SU-DHL-6 (cell line): Measurements from ENCODE around the gene STK32C.

Experiments used
- H2AFZ ChIP-seq: fragments of 200-600 bp; sonication (generic); 2 replicates; pipeline ENCODE4 v1.6.1; 2014; ENCODE audit warnings: low read depth, mild to moderate bottlenecking, moderate library complexity, mixed read lengths, antibody characterized with exemption, low read length; ENCODE audit not compliant: severe bottlenecking
- H3F3A ChIP-seq: fragments of 200-600 bp; shearing (Covaris generic); 2 replicates; pipeline ENCODE4 v1.6.0; 2016; ENCODE audit warnings: antibody characterized with exemption, mild to moderate bottlenecking; ENCODE audit not compliant: insufficient read depth
- H3K27ac ChIP-seq: fragments of 200-600 bp; sonication (generic); 2 replicates; pipeline ENCODE4 v1.5.1; 2016; ENCODE audit warnings: low read depth, mild to moderate bottlenecking, low read length, moderate library complexity, mixed read lengths
- H3K27me3 ChIP-seq: fragments of 200-600 bp; sonication (generic), shearing (Covaris generic); 2 replicates; pipeline ENCODE4 v1.6.0; 2014; ENCODE audit warnings: mild to moderate bottlenecking, low read length
- H3K36me3 ChIP-seq: fragments of 200-600 bp; sonication (generic); 2 replicates; pipeline ENCODE4 v1.6.1; 2014; ENCODE audit warnings: mild to moderate bottlenecking, low read length, mixed read lengths
- H3K4me2 ChIP-seq: fragments of 300-600, 200-600 bp; shearing (Covaris generic), sonication (generic); 2 replicates; pipeline ENCODE4 v1.6.0; 2014; ENCODE audit warnings: low read length, low read depth, mild to moderate bottlenecking; ENCODE audit not compliant: poor library complexity, severe bottlenecking
- H3K4me3 ChIP-seq: fragments of 200-600 bp; sonication (generic); 2 replicates; pipeline ENCODE4 v1.5.1; 2014; ENCODE audit warnings: antibody characterized with exemption, low read length, mild to moderate bottlenecking, mixed read lengths; ENCODE audit not compliant: insufficient read depth, poor library complexity, severe bottlenecking
- H3K79me2 ChIP-seq: fragments of 200-600 bp; sonication (generic); 2 replicates; pipeline ENCODE4 v1.6.1; 2014; ENCODE audit warnings: mild to moderate bottlenecking, low read length, moderate library complexity; ENCODE audit not compliant: insufficient read depth
- H3K9ac ChIP-seq: fragments of 200-600 bp; sonication (generic); 2 replicates; pipeline ENCODE4 v1.7.0; 2014; ENCODE audit warnings: mild to moderate bottlenecking, low read length
- H3K9me2 ChIP-seq: fragments of 200-600 bp; sonication (generic); replicated peaks from 2 replicates; pipeline ENCODE4 v1.6.1; 2014; ENCODE audit warnings: low read length; ENCODE audit not compliant: insufficient read depth
- H3K9me3 ChIP-seq: fragments of 200-600 bp; sonication (generic); 2 replicates; pipeline ENCODE4 v1.6.1; 2014; ENCODE audit warnings: low read length, mixed read lengths; ENCODE audit not compliant: insufficient read depth
- H4K20me1 ChIP-seq: fragments of 200-600 bp; sonication (generic); 2 replicates; pipeline ENCODE4 v1.6.1; 2014; ENCODE audit warnings: low read depth, mild to moderate bottlenecking, antibody characterized with exemption, low read length, moderate library complexity, mixed read lengths
- CTCF ChIP-seq: fragments of 200-600 bp; sonication (generic); IDR thresholded peaks from one replicate; pipeline ENCODE4 v1.5.1; 2017; ENCODE audit warnings: antibody characterized with exemption, mild to moderate bottlenecking, low read length, moderate library complexity; ENCODE audit not compliant: insufficient read depth, poor library complexity, severe bottlenecking
- EZH2phosphoT487 ChIP-seq: fragments of 200-600 bp; sonication (generic), shearing (Covaris generic); conservative IDR thresholded peaks from 2 replicates; pipeline ENCODE4 v1.6.1; 2018; ENCODE audit warnings: mild to moderate bottlenecking, antibody characterized with exemption, low read length, moderate library complexity, mixed read lengths

STK32C gene

GRCh38 chr10:132168571-132169030, 139.1 kb downstream of the STK32C start:
- no peak overlapping the region for H3K9ac ChIP-seq
- no peaks in the 10 kb centered on the region for H3F3A ChIP-seq
- no peak overlapping the region for H2AFZ ChIP-seq
- H4K20me1 ChIP-seq, result no peaks in the 10 kb centered on the region
- TF ChIP-seq CTCF, result no peak
- no peak for TF ChIP-seq EZH2phosphoT487
- no peak overlapping the region for H3K27ac ChIP-seq
- no peaks in the 10 kb centered on the region for H3K79me2 ChIP-seq
- H3K36me3 ChIP-seq, result no peaks in the 10 kb centered on the region
- no peak overlapping the region for H3K4me3 ChIP-seq
- no peaks in the 10 kb centered on the region for H3K9me2 ChIP-seq
- no peaks in the 10 kb centered on the region for H3K27me3 ChIP-seq
- no peaks in the 10 kb centered on the region for H3K9me3 ChIP-seq
- no peak overlapping the region for H3K4me2 ChIP-seq

GRCh38 chr10:132167976-132168375, 139.8 kb downstream of the STK32C start:
- TF ChIP-seq CTCF (no peak), EZH2phosphoT487 (no peak)
- no peaks in the 10 kb centered on the region for H3K79me2 ChIP-seq
- no peaks in the 10 kb centered on the region for H3F3A ChIP-seq
- H3K9me3 ChIP-seq, result no peaks in the 10 kb centered on the region
- no peaks in the 10 kb centered on the region for H3K36me3 ChIP-seq
- no peaks in the 10 kb centered on the region for H3K27me3 ChIP-seq
- H3K27ac ChIP-seq, result no peak overlapping the region
- no peak overlapping the region for H3K9ac ChIP-seq
- H2AFZ ChIP-seq, result no peak overlapping the region
- no peak overlapping the region for H3K4me2 ChIP-seq
- no peak overlapping the region for H3K4me3 ChIP-seq
- no peaks in the 10 kb centered on the region for H4K20me1 ChIP-seq
- H3K9me2 ChIP-seq, result no peaks in the 10 kb centered on the region

GRCh38 chr10:132167041-132167674, 140.6 kb downstream of the STK32C start:
- H3K36me3 ChIP-seq, result no peaks in the 10 kb centered on the region
- no peaks in the 10 kb centered on the region for H3K79me2 ChIP-seq
- H4K20me1 ChIP-seq, result no peaks in the 10 kb centered on the region
- no peaks in the 10 kb centered on the region for H3K27me3 ChIP-seq
- no peak overlapping the region for H3K9ac ChIP-seq
- no peaks in the 10 kb centered on the region for H3K9me3 ChIP-seq
- no peak overlapping the region for H3K4me2 ChIP-seq
- H3K4me3 ChIP-seq, result no peak overlapping the region
- TF ChIP-seq EZH2phosphoT487 (no peak), CTCF (no peak)
- no peak overlapping the region for H2AFZ ChIP-seq
- H3K27ac ChIP-seq, result no peak overlapping the region
- no peaks in the 10 kb centered on the region for H3F3A ChIP-seq
- H3K9me2 ChIP-seq, result no peaks in the 10 kb centered on the region
